ENCODE results near the gene HLA-B. TPM values are rescaled to one million over a fixed set of nuclear protein-coding genes. Genes with fewer than 3 reads are reported as not detected.

The HLA-B gene
- total RNA-seq (2021), result 124 to 149 TPM (median 141 TPM) in 3 replicates
- Bru-seq, nascent RNA, result percentile 33 among the genes with signal in this experiment
- long read RNA-seq, experiment 1, transcript HLA-B-249 (8 exons, 1,547 nt), result major isoform, 79 of 97 reads
- long read RNA-seq, experiment 1, partial matches to known transcripts, result 7 of 97 reads
- long read RNA-seq, experiment 1, other reads (novel, unspliced or antisense), result 11 of 97 reads
- long read RNA-seq, experiment 2, transcript HLA-B-249 (8 exons, 1,547 nt), result major isoform, 45 of 104 reads
- long read RNA-seq, experiment 2, partial matches to known transcripts, result 28 of 104 reads
- long read RNA-seq, experiment 2, other reads (novel, unspliced or antisense), result 30 of 104 reads
- long read RNA-seq, experiment 3, transcript HLA-B-249 (8 exons, 1,547 nt), result major isoform, 154 of 203 reads
- long read RNA-seq, experiment 3, partial matches to known transcripts, result 29 of 203 reads
- long read RNA-seq, experiment 3, other reads (novel, unspliced or antisense), result 20 of 203 reads

GRCh38 chr6:31356946-31357466 lies at the start of gene HLA-B:
Gene HLA-B (minus strand): TSS chr6:31357179. CDS start chr6:31357158, 21 bp downstream.
- ATAC-seq (peak; percentile 83), DNase-seq (ENCODE audit: low spot score) (no peak)
- H3K27me3 Mint-ChIP-seq (ENCODE audit: low read depth), result peaks cover 89% of the 10 kb centered on the region
- ChIA-PET POLR2A (interaction anchor here (0.8 kb wide), 1 partner anchor 10 kb away, joined by 3 read pairs; no protein-coding TSS in a partner anchor), CTCF (interaction anchor here (1.0 kb wide), 2 partner anchors 10 to 241 kb away, joined by 3 to 6 read pairs; no protein-coding TSS in a partner anchor)
- H3K36me3 Mint-ChIP-seq, result peaks cover 17% of the 10 kb centered on the region
- peaks cover 8% of the 10 kb centered on the region for H3K9me3 Mint-ChIP-seq
- no peak for TF ChIP-seq GABPB1 (CRISPR knock-in tag; IDR thresholded peaks at IDR 0.05)
- no peak for TF ChIP-seq ETV6 (CRISPR knock-in tag; IDR thresholded peaks at IDR 0.05)
- no peak for TF ChIP-seq NR2C2 (CRISPR knock-in tag; IDR thresholded peaks at IDR 0.05)
- TF ChIP-seq ZNF263 (CRISPR knock-in tag; IDR thresholded peaks at IDR 0.05; ENCODE audit: low read depth), result no peak
- TF ChIP-seq ZMAT4 (CRISPR knock-in tag; IDR thresholded peaks at IDR 0.05), result no peak
- no peak for TF ChIP-seq ZNF121 (CRISPR knock-in tag; IDR thresholded peaks at IDR 0.05)
- no peak for TF ChIP-seq SMAD3 (CRISPR knock-in tag; IDR thresholded peaks at IDR 0.05; ENCODE audit: borderline replicate concordance)
- TF ChIP-seq, protein P1, sequence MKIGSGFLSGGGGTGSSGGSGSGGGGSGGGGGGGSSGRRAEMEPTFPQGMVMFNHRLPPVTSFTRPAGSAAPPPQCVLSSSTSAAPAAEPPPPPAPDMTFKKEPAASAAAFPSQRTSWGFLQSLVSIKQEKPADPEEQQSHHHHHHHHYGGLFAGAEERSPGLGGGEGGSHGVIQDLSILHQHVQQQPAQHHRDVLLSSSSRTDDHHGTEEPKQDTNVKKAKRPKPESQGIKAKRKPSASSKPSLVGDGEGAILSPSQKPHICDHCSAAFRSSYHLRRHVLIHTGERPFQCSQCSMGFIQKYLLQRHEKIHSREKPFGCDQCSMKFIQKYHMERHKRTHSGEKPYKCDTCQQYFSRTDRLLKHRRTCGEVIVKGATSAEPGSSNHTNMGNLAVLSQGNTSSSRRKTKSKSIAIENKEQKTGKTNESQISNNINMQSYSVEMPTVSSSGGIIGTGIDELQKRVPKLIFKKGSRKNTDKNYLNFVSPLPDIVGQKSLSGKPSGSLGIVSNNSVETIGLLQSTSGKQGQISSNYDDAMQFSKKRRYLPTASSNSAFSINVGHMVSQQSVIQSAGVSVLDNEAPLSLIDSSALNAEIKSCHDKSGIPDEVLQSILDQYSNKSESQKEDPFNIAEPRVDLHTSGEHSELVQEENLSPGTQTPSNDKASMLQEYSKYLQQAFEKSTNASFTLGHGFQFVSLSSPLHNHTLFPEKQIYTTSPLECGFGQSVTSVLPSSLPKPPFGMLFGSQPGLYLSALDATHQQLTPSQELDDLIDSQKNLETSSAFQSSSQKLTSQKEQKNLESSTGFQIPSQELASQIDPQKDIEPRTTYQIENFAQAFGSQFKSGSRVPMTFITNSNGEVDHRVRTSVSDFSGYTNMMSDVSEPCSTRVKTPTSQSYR (CRISPR knock-in tag; IDR thresholded peaks at IDR 0.05), result no peak
- no peak for TF ChIP-seq ZNF423 (CRISPR knock-in tag; IDR thresholded peaks at IDR 0.05)
- TF ChIP-seq PREB (CRISPR knock-in tag; IDR thresholded peaks at IDR 0.05; ENCODE audit: borderline replicate concordance), result no peak
- TF ChIP-seq ZNF138 (CRISPR knock-in tag; conservative IDR thresholded peaks at IDR 0.05), result no peak
- TF ChIP-seq, protein P2, sequence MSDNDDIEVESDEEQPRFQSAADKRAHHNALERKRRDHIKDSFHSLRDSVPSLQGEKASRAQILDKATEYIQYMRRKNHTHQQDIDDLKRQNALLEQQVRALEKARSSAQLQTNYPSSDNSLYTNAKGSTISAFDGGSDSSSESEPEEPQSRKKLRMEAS (CRISPR knock-in tag; IDR thresholded peaks at IDR 0.05), result no peak
- H3K4me1 Mint-ChIP-seq, result peaks cover 4% of the 10 kb centered on the region
- peak within 1 kb of the TSS; percentile 85 for H3K4me3 Mint-ChIP-seq
- no peak within 1 kb of the TSS for H3K27ac Mint-ChIP-seq

DNA sequence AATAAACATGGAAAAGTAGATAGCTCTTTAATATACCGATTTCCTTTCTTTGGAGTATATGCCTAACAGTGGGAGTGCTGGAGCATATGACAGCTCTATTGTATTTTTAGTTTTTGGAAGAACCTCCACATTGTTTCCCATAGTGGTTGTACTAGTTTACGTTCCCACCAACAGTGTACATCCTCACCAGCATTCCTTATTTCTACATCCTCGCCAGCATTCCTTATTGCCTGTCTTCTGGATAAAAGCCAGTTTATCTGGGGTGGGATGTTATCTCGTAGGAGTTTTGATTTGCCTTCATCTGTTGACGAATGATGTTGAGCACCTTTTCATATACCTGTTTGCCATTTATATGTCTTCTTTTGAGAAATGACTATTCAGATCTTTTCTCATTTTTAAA lies 49.0 kb upstream of the HLA-B start:
- CTCF ChIA-PET, result interaction anchor here (0.6 to 1.4 kb wide), 2 partner anchors 37 to 211 kb away, joined by 3 to 4 read pairs; no protein-coding TSS in a partner anchor
- H3K36me3 Mint-ChIP-seq, result peaks cover 7% of the 10 kb centered on the region
- H3K27ac Mint-ChIP-seq, result no peak overlapping the region
- H3K9me3 Mint-ChIP-seq, result no peaks in the 10 kb centered on the region
- no peak for ATAC-seq
- peak overlapping the region; percentile 48 for H3K4me3 Mint-ChIP-seq
- peaks cover 48% of the 10 kb centered on the region for H3K4me1 Mint-ChIP-seq
- DNase-seq (ENCODE audit: low spot score), result no peak
- peaks cover 15% of the 10 kb centered on the region for H3K27me3 Mint-ChIP-seq (ENCODE audit: low read depth)
- POLR2A ChIA-PET, result no interaction called here
- TF ChIP-seq FOXJ3 (CRISPR knock-in tag; IDR thresholded peaks at IDR 0.05; ENCODE audit: borderline replicate concordance) (no peak), ZNF317 (CRISPR knock-in tag; IDR thresholded peaks at IDR 0.05; ENCODE audit: borderline replicate concordance, low read depth) (no peak), ZNF263 (CRISPR knock-in tag; IDR thresholded peaks at IDR 0.05; ENCODE audit: low read depth) (no peak), AFF4 (CRISPR knock-in tag; IDR thresholded peaks at IDR 0.05; ENCODE audit: borderline replicate concordance) (no peak), GABPB1 (CRISPR knock-in tag; IDR thresholded peaks at IDR 0.05) (no peak), SMAD3 (CRISPR knock-in tag; IDR thresholded peaks at IDR 0.05; ENCODE audit: borderline replicate concordance) (no peak), NR2C2 (CRISPR knock-in tag; IDR thresholded peaks at IDR 0.05) (no peak), FOXP1 (CRISPR knock-in tag; IDR thresholded peaks at IDR 0.05; ENCODE audit: borderline replicate concordance) (no peak), RELA (CRISPR knock-in tag; IDR thresholded peaks at IDR 0.05; ENCODE audit: borderline replicate concordance) (no peak), CBFB (CRISPR knock-in tag; IDR thresholded peaks at IDR 0.05; ENCODE audit: low read depth) (no peak), ZNF671 (CRISPR knock-in tag; IDR thresholded peaks at IDR 0.05) (no peak), ATF2 (CRISPR knock-in tag; IDR thresholded peaks at IDR 0.05; ENCODE audit: borderline replicate concordance, low read depth) (no peak), ATF3 (CRISPR knock-in tag; conservative IDR thresholded peaks at IDR 0.05) (no peak)
